ENCODE results near the gene ZNF511. TPM values are rescaled to one million over a fixed set of nuclear protein-coding genes. Genes with fewer than 3 reads are reported as not detected.
"Not testable (repeated sequence)": the region's sequence is repeated elsewhere in the genome, so short reads cannot be mapped to it uniquely, and the experiment has no call there.

Gene ZNF511
- polyA plus RNA-seq, 1 donor from 2014 or later: 17.6 TPM

GRCh38 chr10:133264461-133264860 lies 44.3 kb upstream of the ZNF511 start:
- Histone ChIP-seq H3K27ac (ENCODE audit: low read length) (no peak overlapping the region), H4K20me1 (ENCODE audit: insufficient read depth) (no peaks in the 10 kb centered on the region), H3K79me2 (replicated peaks; ENCODE audit: insufficient read depth, low read length) (no peaks in the 10 kb centered on the region), H3K9ac (ENCODE audit: low read length) (no peak overlapping the region), H3K4me2 (ENCODE audit: low read length) (no peak overlapping the region), H3K9me3 (ENCODE audit: low read length) (no peaks in the 10 kb centered on the region), H3K27me3 (ENCODE audit: insufficient read depth, low read depth, low read length) (no peaks in the 10 kb centered on the region), H3K9me2 (ENCODE audit: insufficient read depth, low read length) (no peaks in the 10 kb centered on the region), H2AFZ (ENCODE audit: low read depth, low read length) (no peak overlapping the region), H3F3A (ENCODE audit: insufficient read depth, low read length, poor library complexity, severe bottlenecking) (no peaks in the 10 kb centered on the region), H3K4me3 (ENCODE audit: low read length) (no peak overlapping the region), H3K36me3 (ENCODE audit: insufficient read depth, low read length) (no peaks in the 10 kb centered on the region)
- TF ChIP-seq TAF1 (IDR thresholded peaks at IDR 0.05; ENCODE audit: low read depth): no peak
- no peak for TF ChIP-seq EZH2 (IDR thresholded peaks at IDR 0.05; ENCODE audit: borderline replicate concordance, insufficient read depth, low read length, poor library complexity, severe bottlenecking)
- TF ChIP-seq EP300 (conservative IDR thresholded peaks at IDR 0.05; ENCODE audit: poor library complexity, severe bottlenecking): no peak
- no peak for TF ChIP-seq POLR2AphosphoS5 (IDR thresholded peaks at IDR 0.05)
- TF ChIP-seq, protein P1, sequence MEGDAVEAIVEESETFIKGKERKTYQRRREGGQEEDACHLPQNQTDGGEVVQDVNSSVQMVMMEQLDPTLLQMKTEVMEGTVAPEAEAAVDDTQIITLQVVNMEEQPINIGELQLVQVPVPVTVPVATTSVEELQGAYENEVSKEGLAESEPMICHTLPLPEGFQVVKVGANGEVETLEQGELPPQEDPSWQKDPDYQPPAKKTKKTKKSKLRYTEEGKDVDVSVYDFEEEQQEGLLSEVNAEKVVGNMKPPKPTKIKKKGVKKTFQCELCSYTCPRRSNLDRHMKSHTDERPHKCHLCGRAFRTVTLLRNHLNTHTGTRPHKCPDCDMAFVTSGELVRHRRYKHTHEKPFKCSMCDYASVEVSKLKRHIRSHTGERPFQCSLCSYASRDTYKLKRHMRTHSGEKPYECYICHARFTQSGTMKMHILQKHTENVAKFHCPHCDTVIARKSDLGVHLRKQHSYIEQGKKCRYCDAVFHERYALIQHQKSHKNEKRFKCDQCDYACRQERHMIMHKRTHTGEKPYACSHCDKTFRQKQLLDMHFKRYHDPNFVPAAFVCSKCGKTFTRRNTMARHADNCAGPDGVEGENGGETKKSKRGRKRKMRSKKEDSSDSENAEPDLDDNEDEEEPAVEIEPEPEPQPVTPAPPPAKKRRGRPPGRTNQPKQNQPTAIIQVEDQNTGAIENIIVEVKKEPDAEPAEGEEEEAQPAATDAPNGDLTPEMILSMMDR (IDR thresholded peaks at IDR 0.05; ENCODE audit: poor library complexity, severe bottlenecking): no peak
- no peak for TF ChIP-seq REST (IDR thresholded peaks at IDR 0.05; ENCODE audit: borderline replicate concordance)
- TF ChIP-seq SMC3 (conservative IDR thresholded peaks at IDR 0.05; ENCODE audit: poor library complexity): no peak
- no peak for TF ChIP-seq MXI1 (conservative IDR thresholded peaks at IDR 0.05; ENCODE audit: poor library complexity, severe bottlenecking)
- no peak for TF ChIP-seq RAD21 (conservative IDR thresholded peaks at IDR 0.05)

- not testable (repeated sequence) for H3K27ac ChIP-seq (ENCODE audit: low read length); H3K4me2 ChIP-seq (ENCODE audit: low read length); H3F3A ChIP-seq (ENCODE audit: insufficient read depth, low read length, poor library complexity, severe bottlenecking); H3K79me2 ChIP-seq (replicated peaks; ENCODE audit: insufficient read depth, low read length); H3K36me3 ChIP-seq (ENCODE audit: insufficient read depth, low read length); H3K9me3 ChIP-seq (ENCODE audit: low read length); H2AFZ ChIP-seq (ENCODE audit: low read depth, low read length); H3K9me2 ChIP-seq (ENCODE audit: insufficient read depth, low read length); H3K4me3 ChIP-seq (ENCODE audit: low read length); H4K20me1 ChIP-seq (ENCODE audit: insufficient read depth); H3K27me3 ChIP-seq (ENCODE audit: insufficient read depth, low read depth, low read length); H3K9ac ChIP-seq (ENCODE audit: low read length)
Observed at GRCh38 chr10:133265052-133265451, 43.7 kb upstream of the ZNF511 start.

All from neural cell (in vitro differentiated cells).